Esophagus squamous epithelium (tissue), 5 donors: ENCODE data around the gene TIGIT. TPM values are rescaled to one million over a fixed set of nuclear protein-coding genes. Genes with fewer than 3 reads are reported as not detected.
"Not testable (repeated sequence)": the region's sequence is repeated elsewhere in the genome, so short reads cannot be mapped to it uniquely, and the experiment has no call there.

ENCODE experiments used
- DNase-seq: peaks from one replicate; lab custom pipeline; 2025; lab: John Stamatoyannopoulos, UW
- H3K27ac ChIP-seq, 4 donors: fragments of 200-600 bp; sonication (generic); one replicate each; pipeline ENCODE4 v1.5.1; 2016 to 2019; ENCODE audit warnings: mild to moderate bottlenecking in 1 of 4
- H3K27me3 ChIP-seq, 4 donors: fragments of 200-600 bp; sonication (generic); 1 replicate in 3 of 4; 2 replicates in 1 of 4; pipeline versions ENCODE4 v1.5.1 to v1.6.0; 2017 to 2021; ENCODE audit warnings: antibody characterized with exemption in 1 of 4
- H3K36me3 ChIP-seq, 3 donors: fragments of 200-600 bp; sonication (generic); one replicate each; pipeline ENCODE4 v1.5.1; 2016 to 2019
- H3K4me1 ChIP-seq, 3 donors: fragments of 200-600 bp; sonication (generic); one replicate each; pipeline ENCODE4 v1.5.1; 2017 to 2019
- H3K4me3 ChIP-seq, 4 donors: fragments of 200-600 bp; sonication (generic); 1 replicate in 3 of 4; 2 replicates in 1 of 4; pipeline ENCODE4 v1.5.1; 2016 to 2019; ENCODE audit warnings: mild to moderate bottlenecking in 2 of 4, moderate library complexity in 1 of 4
- H3K9me3 ChIP-seq, 3 donors: fragments of 200-600 bp; sonication (generic); one replicate each; pipeline ENCODE4 v1.5.1; 2016 to 2019
- POLR2A ChIP-seq, 4 donors: fragments of 450-650 bp; IDR thresholded peaks; one replicate each; pipeline ENCODE4 v1.6.1; 2017; ENCODE audit warnings: antibody characterized with exemption in 4 of 4, mild to moderate bottlenecking in 4 of 4, moderate library complexity in 3 of 4
- whole genome bisulfite sequencing, 2 donors: methylation state at CpG; one replicate each; pipeline ENCODE4 v1.1.5; 2018; 5-methylcytosine and 5-hydroxymethylcytosine counted together
- intact Hi-C: fragments of 100-400 bp; cut with DNase I; formaldehyde crosslinking; loops from one replicate; pipeline ENCODE4 v1.15.0; 2022
- total RNA-seq, 4 donors: library from RNA; depleted of rRNA; stranded (reverse); fragments of >200 nt; gene quantifications; one replicate each; pipeline ENCODE4 v1.1.0, GENCODE V29; 2016
- TF ChIP-seq, protein P1 (sequence below), 6 experiments: fragments of 450-650 bp in 4 of 6; fragments of 200-600 bp in 2 of 6; sonication (generic) in 2 of 6; IDR thresholded peaks; one replicate each; pipeline ENCODE4 v1.5.1; 2016 to 2019; ENCODE audit warnings: antibody characterized with exemption in 6 of 6, mild to moderate bottlenecking in 4 of 6, moderate library complexity in 4 of 6
- donor health status: DM: yes; HTN: yes; CAD: no.

Gene TIGIT
- total RNA-seq, 4 donors from 2014 or later: 0.26 to 0.94 (median 0.72) TPM

DNA sequence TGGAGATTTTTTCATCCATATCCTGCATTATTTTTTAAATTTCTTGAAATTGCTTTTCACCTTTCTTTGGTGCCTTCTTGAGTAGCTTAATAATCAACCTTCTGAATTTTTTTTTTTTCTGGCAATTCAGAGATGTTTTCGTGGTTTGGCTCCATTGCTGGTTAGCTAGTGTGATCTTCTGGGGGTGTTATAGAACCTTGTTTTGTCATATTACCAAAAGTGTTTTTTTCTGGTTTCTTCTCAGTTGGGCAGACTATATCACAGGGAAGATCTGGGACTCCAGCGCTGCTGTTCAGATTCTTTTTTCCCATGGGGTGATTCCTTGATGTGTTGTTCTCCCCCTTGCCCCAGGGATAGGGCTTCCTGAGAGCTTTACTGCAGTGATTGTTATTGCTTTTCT lies 23.8 kb upstream of the TIGIT start:
- Histone ChIP-seq H3K4me3 (no peak overlapping the region), H3K36me3 (no peaks in the 10 kb centered on the region), H3K27me3 (no peaks in the 10 kb centered on the region), H3K27ac (no peak overlapping the region), H3K9me3 (peaks cover 0 to 11% (median 0%) of the 10 kb centered on the region in 3 donors), H3K4me1 (no peaks in the 10 kb centered on the region)
- TF ChIP-seq, protein P1, sequence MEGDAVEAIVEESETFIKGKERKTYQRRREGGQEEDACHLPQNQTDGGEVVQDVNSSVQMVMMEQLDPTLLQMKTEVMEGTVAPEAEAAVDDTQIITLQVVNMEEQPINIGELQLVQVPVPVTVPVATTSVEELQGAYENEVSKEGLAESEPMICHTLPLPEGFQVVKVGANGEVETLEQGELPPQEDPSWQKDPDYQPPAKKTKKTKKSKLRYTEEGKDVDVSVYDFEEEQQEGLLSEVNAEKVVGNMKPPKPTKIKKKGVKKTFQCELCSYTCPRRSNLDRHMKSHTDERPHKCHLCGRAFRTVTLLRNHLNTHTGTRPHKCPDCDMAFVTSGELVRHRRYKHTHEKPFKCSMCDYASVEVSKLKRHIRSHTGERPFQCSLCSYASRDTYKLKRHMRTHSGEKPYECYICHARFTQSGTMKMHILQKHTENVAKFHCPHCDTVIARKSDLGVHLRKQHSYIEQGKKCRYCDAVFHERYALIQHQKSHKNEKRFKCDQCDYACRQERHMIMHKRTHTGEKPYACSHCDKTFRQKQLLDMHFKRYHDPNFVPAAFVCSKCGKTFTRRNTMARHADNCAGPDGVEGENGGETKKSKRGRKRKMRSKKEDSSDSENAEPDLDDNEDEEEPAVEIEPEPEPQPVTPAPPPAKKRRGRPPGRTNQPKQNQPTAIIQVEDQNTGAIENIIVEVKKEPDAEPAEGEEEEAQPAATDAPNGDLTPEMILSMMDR (IDR thresholded peaks at IDR 0.05): no peak
- TF ChIP-seq POLR2A (IDR thresholded peaks at IDR 0.05): no peak
- intact Hi-C loops: no loop called here
- 50 to 85% methylated on average over 1 to 2 of the region's 2 CpGs for WGBS, 2 donors
- DNase-seq: no peak

DNA sequence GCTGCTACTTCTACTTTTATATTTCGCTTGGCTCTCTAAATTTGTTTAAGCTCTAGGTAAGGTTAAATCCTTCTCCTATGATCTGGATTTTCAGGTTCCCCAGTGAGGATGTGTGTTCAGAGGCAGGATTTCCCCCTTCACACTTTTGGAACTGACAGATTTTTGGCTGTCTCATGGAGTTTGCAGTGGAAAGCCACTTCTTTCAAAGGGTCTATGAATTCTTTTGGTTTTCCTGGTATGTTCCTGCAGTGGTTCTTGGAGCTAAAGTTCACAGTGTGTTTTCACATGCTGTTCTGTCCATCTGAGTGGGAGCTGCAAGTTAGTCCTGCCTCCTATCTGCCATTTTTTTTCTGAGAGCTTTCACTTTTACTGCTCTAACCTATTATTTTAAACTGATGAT lies 21.6 kb upstream of the TIGIT start:
- no peaks in the 10 kb centered on the region for H3K27me3 ChIP-seq
- 67 to 80% methylated on average over 1 of the region's 1 CpG for WGBS, 2 donors
- no peaks in the 10 kb centered on the region for H3K36me3 ChIP-seq
- TF ChIP-seq, protein P1 (IDR thresholded peaks at IDR 0.05): no peak
- no peak for TF ChIP-seq POLR2A (IDR thresholded peaks at IDR 0.05)
- peaks cover 0 to 11% (median 0%) of the 10 kb centered on the region in 3 donors for H3K9me3 ChIP-seq
- DNase-seq: no peak
- H3K27ac ChIP-seq: no peak overlapping the region
- intact Hi-C loops: no loop called here
- H3K4me1 ChIP-seq: no peaks in the 10 kb centered on the region
- H3K4me3 ChIP-seq: no peak overlapping the region

DNA sequence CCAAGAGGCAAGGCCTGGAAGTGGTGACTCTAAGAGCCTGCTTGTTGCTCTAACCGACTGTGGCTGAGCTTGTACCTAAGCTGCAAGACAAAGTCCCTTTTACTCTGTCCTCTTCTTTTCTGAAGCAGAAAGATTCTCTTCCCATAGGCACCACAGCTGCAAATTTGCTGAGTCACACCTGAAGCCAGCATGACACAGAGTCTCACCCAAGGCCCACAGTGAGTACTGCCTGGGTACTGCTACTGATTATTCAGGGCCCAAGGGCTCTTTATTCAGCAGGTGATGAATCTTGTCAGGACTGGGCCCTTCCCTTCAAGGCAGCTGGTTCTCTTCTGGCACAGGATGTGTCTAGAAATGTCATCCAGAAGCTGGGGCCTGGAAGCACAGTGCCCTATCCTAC lies 18.9 kb upstream of the TIGIT start:
- no peaks in the 10 kb centered on the region for H3K4me1 ChIP-seq
- WGBS, 2 donors: 83 to 90% methylated on average over 1 of the region's 1 CpG
- intact Hi-C loops: no loop called here
- H3K4me3 ChIP-seq: no peak overlapping the region
- TF ChIP-seq POLR2A (IDR thresholded peaks at IDR 0.05): no peak
- TF ChIP-seq, protein P1 (IDR thresholded peaks at IDR 0.05): no peak
- no peak for DNase-seq
- H3K27ac ChIP-seq: no peak overlapping the region
- H3K27me3 ChIP-seq: no peaks in the 10 kb centered on the region
- no peaks in the 10 kb centered on the region for H3K9me3 ChIP-seq
- no peaks in the 10 kb centered on the region for H3K36me3 ChIP-seq

DNA sequence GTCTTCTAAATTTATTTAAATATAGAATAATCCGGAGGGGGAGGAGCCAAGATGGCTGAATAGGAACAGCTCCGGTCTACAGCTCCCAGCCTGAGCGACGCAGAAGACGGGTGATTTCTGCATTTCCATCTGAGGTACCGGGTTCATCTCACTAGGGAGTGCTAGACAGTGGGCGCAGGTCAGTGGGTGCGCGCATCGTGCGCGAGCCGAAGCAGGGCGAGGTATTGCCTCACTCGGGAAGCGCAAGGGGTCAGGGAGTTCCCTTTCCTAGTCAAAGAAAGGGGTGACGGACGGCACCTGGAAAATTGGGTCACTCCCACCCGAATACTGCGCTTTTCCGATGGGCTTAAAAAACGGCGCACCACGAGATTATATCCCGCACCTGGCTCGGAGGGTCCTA lies 17.0 kb upstream of the TIGIT start:
- H3K27me3 ChIP-seq, H3K4me3 ChIP-seq, H3K4me1 ChIP-seq, H3K27ac ChIP-seq, H3K36me3 ChIP-seq, intact Hi-C loops, DNase-seq, H3K9me3 ChIP-seq: not testable (repeated sequence)
- 90 to 95% methylated on average over 5 to 7 of the region's 26 CpGs for whole genome bisulfite sequencing, 2 donors

DNA sequence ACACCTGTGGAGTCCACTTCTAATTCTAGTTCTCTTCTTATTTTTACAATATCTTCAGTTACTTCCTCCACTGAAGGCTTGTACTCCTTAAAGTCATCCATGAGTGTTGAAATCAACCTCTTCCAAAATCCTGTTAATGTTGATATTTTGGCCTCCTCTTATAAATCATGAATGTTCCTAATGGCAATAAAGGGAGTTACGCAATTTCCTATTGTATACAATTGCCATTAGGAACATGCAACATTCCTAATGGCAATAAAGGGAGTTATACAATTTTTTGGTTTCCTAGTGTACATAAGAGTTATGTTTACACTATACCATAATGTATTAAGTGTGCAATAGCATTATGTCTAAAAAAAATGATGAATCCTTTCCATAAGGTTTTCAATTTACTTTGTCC lies 9.2 kb upstream of the TIGIT start:
- TF ChIP-seq POLR2A (IDR thresholded peaks at IDR 0.05): no peak
- TF ChIP-seq, protein P1 (IDR thresholded peaks at IDR 0.05): no peak
- Histone ChIP-seq H3K4me3 (no peak overlapping the region), H3K27me3 (no peaks in the 10 kb centered on the region), H3K9me3 (no peaks in the 10 kb centered on the region), H3K36me3 (no peaks in the 10 kb centered on the region), H3K27ac (no peak overlapping the region), H3K4me1 (no peaks in the 10 kb centered on the region)
- intact Hi-C loops: no loop called here
- DNase-seq: no peak
- WGBS, 2 donors: 94 to 100% methylated on average over 1 of the region's 1 CpG

DNA sequence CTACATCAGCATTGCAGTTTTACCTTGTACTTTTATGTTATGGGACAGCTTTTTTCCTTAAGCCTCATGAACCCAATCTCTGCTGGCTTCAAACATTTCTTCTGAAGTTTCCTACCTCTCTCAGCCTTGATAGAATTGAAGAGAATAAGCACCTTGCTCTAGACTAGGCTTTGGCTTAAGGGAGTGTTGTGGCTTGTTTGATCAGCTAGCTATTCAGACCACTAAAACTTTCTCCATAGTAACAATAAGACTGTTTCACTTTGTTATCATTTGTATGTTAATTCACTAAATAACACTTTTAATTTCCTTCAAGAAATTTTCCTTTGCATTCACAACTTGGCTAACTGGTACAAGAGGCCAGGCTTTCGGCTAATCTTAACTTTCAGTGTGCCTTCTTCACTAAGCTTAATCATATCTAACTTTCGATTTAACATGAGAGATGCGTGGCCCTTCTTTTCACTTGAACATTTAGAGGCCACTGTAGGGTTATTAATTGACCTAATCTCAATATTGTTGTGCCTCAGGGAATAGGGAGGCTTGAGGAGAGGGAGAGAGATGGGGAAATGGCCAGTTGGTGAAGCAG lies 8.1 kb upstream of the TIGIT start:
- no peaks in the 10 kb centered on the region for H3K27me3 ChIP-seq
- no peak for TF ChIP-seq POLR2A (IDR thresholded peaks at IDR 0.05)
- TF ChIP-seq, protein P1 (IDR thresholded peaks at IDR 0.05): no peak
- no peaks in the 10 kb centered on the region for H3K9me3 ChIP-seq
- 88% methylated on average over 3 of the region's 3 CpGs for WGBS, 2 donors
- no peaks in the 10 kb centered on the region for H3K4me1 ChIP-seq
- intact Hi-C loops: no loop called here
- no peak for DNase-seq
- no peak overlapping the region for H3K27ac ChIP-seq
- no peak overlapping the region for H3K4me3 ChIP-seq
- no peaks in the 10 kb centered on the region for H3K36me3 ChIP-seq
